HEK293T (cell line): ENCODE results near the gene EVA1A.

Source experiments
- ARNT ChIP-seq: fragments of 450-650 bp; IDR thresholded peaks from 2 replicates; pipeline ENCODE4 v1.6.1; 2017; ENCODE audit warnings: mild to moderate bottlenecking
- BHLHE40 ChIP-seq: fragments of 450-650 bp; IDR thresholded peaks from 2 replicates; pipeline ENCODE4 v1.6.1; 2016; ENCODE audit warnings: mild to moderate bottlenecking, moderate library complexity, borderline replicate concordance
- ELF4 ChIP-seq: fragments of 450-650 bp; IDR thresholded peaks from 2 replicates; pipeline ENCODE4 v1.6.1; 2017; ENCODE audit warnings: antibody characterized with exemption
- FOXA1 ChIP-seq: fragments of 450-650 bp; IDR thresholded peaks from 2 replicates; pipeline ENCODE4 v1.6.1; 2016; ENCODE audit warnings: mild to moderate bottlenecking
- FOXK2 ChIP-seq: fragments of 450-650 bp; IDR thresholded peaks from 2 replicates; pipeline ENCODE4 v1.6.1; 2016; ENCODE audit warnings: mild to moderate bottlenecking
- FOXM1 ChIP-seq: fragments of 450-650 bp; IDR thresholded peaks from 2 replicates; pipeline ENCODE4 v1.6.1; 2017; ENCODE audit warnings: mild to moderate bottlenecking, borderline replicate concordance
- HDGF ChIP-seq: fragments of 450-650 bp; IDR thresholded peaks from 2 replicates; pipeline ENCODE4 v1.6.1; 2017; ENCODE audit warnings: antibody characterized with exemption, borderline replicate concordance
- LEF1 ChIP-seq: fragments of 450-650 bp; IDR thresholded peaks from 2 replicates; pipeline ENCODE4 v1.6.1; 2017; ENCODE audit warnings: mild to moderate bottlenecking, borderline replicate concordance
- NFRKB ChIP-seq: fragments of 450-650 bp; IDR thresholded peaks from 2 replicates; pipeline ENCODE4 v1.6.1; 2016; ENCODE audit warnings: mild to moderate bottlenecking, moderate library complexity
- SP1 ChIP-seq: fragments of 450-650 bp; IDR thresholded peaks from 2 replicates; pipeline ENCODE4 v1.6.1; 2017
- SUZ12 ChIP-seq: fragments of 450-650 bp; IDR thresholded peaks from 2 replicates; pipeline ENCODE4 v1.6.1; 2016; ENCODE audit warnings: mild to moderate bottlenecking
- TARDBP ChIP-seq: fragments of 450-650 bp; IDR thresholded peaks from 2 replicates; pipeline ENCODE4 v1.6.1; 2016
- ZNF384 ChIP-seq: fragments of 450-650 bp; IDR thresholded peaks from 2 replicates; pipeline ENCODE4 v1.6.1; 2016
- TF ChIP-seq, protein P1 (sequence below): fragments of 450-650 bp; IDR thresholded peaks from 2 replicates; pipeline ENCODE4 v1.6.1; 2016

DNA sequence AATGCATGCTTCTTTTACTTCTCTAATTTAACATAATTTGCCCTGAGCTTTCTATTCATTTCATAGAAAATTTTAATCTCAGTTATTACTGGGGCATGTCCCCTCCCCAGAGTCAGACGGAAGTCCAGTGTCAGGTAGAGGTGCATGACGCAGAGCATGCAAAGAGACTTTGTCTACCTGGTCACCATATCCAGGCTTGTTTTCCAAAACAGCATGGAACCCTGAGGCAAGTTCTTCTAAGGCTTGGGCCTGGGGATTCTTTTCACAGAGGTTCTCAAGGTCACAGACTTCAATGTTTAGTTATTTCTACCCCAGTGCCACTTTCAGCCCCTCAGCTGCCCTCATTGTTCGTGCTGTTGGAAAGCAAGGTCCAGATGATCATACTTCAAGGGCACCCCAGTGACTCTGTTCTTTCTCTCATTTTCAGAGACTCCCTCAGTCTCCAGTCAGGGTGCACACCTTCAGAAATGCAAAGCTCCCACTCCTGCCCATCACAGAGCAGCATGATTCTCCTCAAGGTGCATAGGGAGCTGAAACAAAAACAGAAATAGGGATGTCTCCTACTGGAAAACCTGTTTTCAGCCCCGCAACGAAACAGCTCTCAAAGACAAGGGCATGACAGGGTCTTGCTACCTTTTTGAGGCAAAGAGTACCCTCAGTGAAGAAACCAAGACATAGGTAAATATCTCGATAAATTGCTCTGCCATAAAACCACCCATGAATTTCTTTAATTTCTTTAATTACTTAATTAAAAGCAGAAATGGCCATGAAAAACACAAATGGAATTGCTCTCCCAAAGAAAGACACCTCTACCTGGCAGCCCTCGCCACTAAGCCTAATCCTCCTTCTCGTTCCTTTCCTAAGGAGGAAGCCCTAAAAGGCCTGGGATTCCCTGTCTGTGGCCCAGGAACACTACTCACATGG lies 9.5 kb upstream of the EVA1A start:
- TF ChIP-seq BHLHE40 (no peak), HDGF (no peak), FOXA1 (no peak), FOXK2 (no peak), NFRKB (no peak), ELF4 (no peak), LEF1 (no peak), SUZ12 (no peak), ARNT (no peak), FOXM1 (no peak), SP1 (no peak), ZNF384 (no peak), TARDBP (no peak)
- TF ChIP-seq, protein P1, sequence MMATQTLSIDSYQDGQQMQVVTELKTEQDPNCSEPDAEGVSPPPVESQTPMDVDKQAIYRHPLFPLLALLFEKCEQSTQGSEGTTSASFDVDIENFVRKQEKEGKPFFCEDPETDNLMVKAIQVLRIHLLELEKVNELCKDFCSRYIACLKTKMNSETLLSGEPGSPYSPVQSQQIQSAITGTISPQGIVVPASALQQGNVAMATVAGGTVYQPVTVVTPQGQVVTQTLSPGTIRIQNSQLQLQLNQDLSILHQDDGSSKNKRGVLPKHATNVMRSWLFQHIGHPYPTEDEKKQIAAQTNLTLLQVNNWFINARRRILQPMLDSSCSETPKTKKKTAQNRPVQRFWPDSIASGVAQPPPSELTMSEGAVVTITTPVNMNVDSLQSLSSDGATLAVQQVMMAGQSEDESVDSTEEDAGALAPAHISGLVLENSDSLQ = no peak
